Activated CD8-positive, alpha-beta T cell treated with anti-CD3 and anti-CD28 coated beads for 36 hours (primary cell): ENCODE measurements around the gene MARS1. TPM values are rescaled to one million over a fixed set of nuclear protein-coding genes. Genes with fewer than 3 reads are reported as not detected.
"Not testable (repeated sequence)": the region's sequence is repeated elsewhere in the genome, so short reads cannot be mapped to it uniquely, and the experiment has no call there.

Source experiments
- ATAC-seq: fragments of 200-7000 bp; cut with Tn5 transposase; one replicate; pipeline ENCODE4 v1.10.0; 2021; ENCODE audit warnings: mild to moderate bottlenecking, moderate library complexity
- CTCF ChIA-PET: fragments of 350-600 bp; sonication (Branson Sonifier 250); formaldehyde crosslinking; loops from one replicate; lab custom pipeline; 2021; ENCODE audit warnings: antibody characterized with exemption; lab: Charles Lee
- POLR2A ChIA-PET: fragments of 350-600 bp; sonication (Branson Sonifier 250); formaldehyde crosslinking; loops from one replicate; lab custom pipeline; 2021; ENCODE audit warnings: antibody characterized with exemption; lab: Charles Lee
- DNase-seq: peaks from one replicate; pipeline ENCODE4 v3.0.0-alpha.2; 2020
- H3K27ac Mint-ChIP-seq: one replicate; pipeline ENCODE4 v1.8.0; 2021; ENCODE audit warnings: mild to moderate bottlenecking, mixed read lengths
- H3K27me3 Mint-ChIP-seq: one replicate; pipeline ENCODE4 v1.8.0; 2021; ENCODE audit warnings: mixed read lengths
- H3K36me3 Mint-ChIP-seq: one replicate; pipeline ENCODE4 v1.8.0; 2021; ENCODE audit warnings: low read depth, mixed read lengths
- H3K4me1 Mint-ChIP-seq: one replicate; pipeline ENCODE4 v1.8.0; 2021; ENCODE audit warnings: low read depth, mixed read lengths
- H3K4me3 Mint-ChIP-seq: one replicate; pipeline ENCODE4 v1.8.0; 2021; ENCODE audit warnings: mild to moderate bottlenecking, moderate library complexity, mixed read lengths
- H3K9me3 Mint-ChIP-seq: one replicate; pipeline ENCODE4 v1.8.0; 2021; ENCODE audit warnings: mixed read lengths
- intact Hi-C: fragments of 100-400 bp; cut with micrococcal nuclease; formaldehyde crosslinking; loops from one replicate; pipeline ENCODE4 v1.10.0; 2022
- total RNA-seq, 2 experiments: library from RNA; stranded (reverse); gene quantifications; one replicate each; pipeline ENCODE4 v1.2.3, GENCODE V29; 2021
- TF ChIP-seq, protein P1 (sequence below): fragments of 200-600 bp; IDR thresholded peaks from one replicate; pipeline ENCODE4 v1.8.0; 2022; ENCODE audit warnings: antibody characterized with exemption, mild to moderate bottlenecking

The MARS1 gene
- total RNA-seq, 2 experiments from 2014 or later: 343 to 345 TPM

DNA sequence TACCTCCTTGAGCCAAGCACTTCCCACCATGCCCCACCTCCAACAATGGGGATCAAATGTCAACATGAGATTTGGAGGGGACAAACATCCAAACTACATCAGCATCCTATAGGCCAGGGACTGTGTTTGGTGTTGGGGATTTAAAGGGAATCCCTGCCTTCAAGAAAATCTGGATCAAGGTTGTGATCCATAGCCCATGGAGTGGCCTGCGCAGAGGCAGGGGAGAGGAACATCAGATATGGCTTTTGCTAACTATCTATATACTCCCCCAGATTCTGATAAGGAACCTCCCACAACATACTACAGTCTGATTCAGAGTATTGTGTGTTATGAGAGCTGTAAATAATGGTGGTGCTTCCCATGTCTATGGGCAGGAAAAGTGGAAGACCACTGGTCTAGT is 67.0 kb downstream of the MARS1 start:
- ChIA-PET CTCF (interaction anchor here (1.0 to 1.4 kb wide), 2 partner anchors 29 to 96 kb away, joined by 3 read pairs; no protein-coding TSS in a partner anchor), POLR2A (no interaction called here)
- Mint-ChIP-seq H3K27me3 (peaks cover 2% of the 10 kb centered on the region), H3K9me3 (no peaks in the 10 kb centered on the region), H3K4me1 (peaks cover 4% of the 10 kb centered on the region), H3K36me3 (no peaks in the 10 kb centered on the region), H3K27ac (no peak overlapping the region), H3K4me3 (no peak overlapping the region)
- intact Hi-C loops: no loop called here
- DNase-seq (no peak), ATAC-seq (no peak)
- TF ChIP-seq, protein P1, sequence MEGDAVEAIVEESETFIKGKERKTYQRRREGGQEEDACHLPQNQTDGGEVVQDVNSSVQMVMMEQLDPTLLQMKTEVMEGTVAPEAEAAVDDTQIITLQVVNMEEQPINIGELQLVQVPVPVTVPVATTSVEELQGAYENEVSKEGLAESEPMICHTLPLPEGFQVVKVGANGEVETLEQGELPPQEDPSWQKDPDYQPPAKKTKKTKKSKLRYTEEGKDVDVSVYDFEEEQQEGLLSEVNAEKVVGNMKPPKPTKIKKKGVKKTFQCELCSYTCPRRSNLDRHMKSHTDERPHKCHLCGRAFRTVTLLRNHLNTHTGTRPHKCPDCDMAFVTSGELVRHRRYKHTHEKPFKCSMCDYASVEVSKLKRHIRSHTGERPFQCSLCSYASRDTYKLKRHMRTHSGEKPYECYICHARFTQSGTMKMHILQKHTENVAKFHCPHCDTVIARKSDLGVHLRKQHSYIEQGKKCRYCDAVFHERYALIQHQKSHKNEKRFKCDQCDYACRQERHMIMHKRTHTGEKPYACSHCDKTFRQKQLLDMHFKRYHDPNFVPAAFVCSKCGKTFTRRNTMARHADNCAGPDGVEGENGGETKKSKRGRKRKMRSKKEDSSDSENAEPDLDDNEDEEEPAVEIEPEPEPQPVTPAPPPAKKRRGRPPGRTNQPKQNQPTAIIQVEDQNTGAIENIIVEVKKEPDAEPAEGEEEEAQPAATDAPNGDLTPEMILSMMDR: no peak

- POLR2A ChIA-PET: no interaction called here
- no peak overlapping the region for H3K27ac Mint-ChIP-seq
- intact Hi-C loops: no loop called here
- no peaks in the 10 kb centered on the region for H3K9me3 Mint-ChIP-seq
- no peaks in the 10 kb centered on the region for H3K27me3 Mint-ChIP-seq
- no peaks in the 10 kb centered on the region for H3K4me1 Mint-ChIP-seq
- no peak for DNase-seq
- ATAC-seq: no peak
- CTCF ChIA-PET: interaction anchor here (1.1 kb wide), 1 partner anchor 24 kb away, joined by 6 read pairs; no protein-coding TSS in a partner anchor
- TF ChIP-seq, protein P1: no peak
- H3K36me3 Mint-ChIP-seq: no peaks in the 10 kb centered on the region
- H3K4me3 Mint-ChIP-seq: no peak overlapping the region
Observed at GRCh38 chr12:57558864-57559263, 71.0 kb downstream of the MARS1 start.

- H3K4me1 Mint-ChIP-seq: no peaks in the 10 kb centered on the region
- ATAC-seq: no peak
- CTCF ChIA-PET: interaction anchor here (1.5 to 3.1 kb wide), 2 partner anchors 24 to 62 kb away, joined by 4 to 13 read pairs; no protein-coding TSS in a partner anchor
- H3K27ac Mint-ChIP-seq: no peak overlapping the region
- H3K9me3 Mint-ChIP-seq: no peaks in the 10 kb centered on the region
- POLR2A ChIA-PET: interaction anchor here (0.6 kb wide), 1 partner anchor 95 kb away, joined by 4 read pairs; no protein-coding TSS in a partner anchor
- TF ChIP-seq, protein P1: no peak
- intact Hi-C loops: no loop called here
- H3K27me3 Mint-ChIP-seq: no peaks in the 10 kb centered on the region
- DNase-seq: no peak
- H3K4me3 Mint-ChIP-seq: no peak overlapping the region
- no peaks in the 10 kb centered on the region for H3K36me3 Mint-ChIP-seq
Observed at GRCh38 chr12:57560516-57560915, 72.6 kb downstream of the MARS1 start.

DNA sequence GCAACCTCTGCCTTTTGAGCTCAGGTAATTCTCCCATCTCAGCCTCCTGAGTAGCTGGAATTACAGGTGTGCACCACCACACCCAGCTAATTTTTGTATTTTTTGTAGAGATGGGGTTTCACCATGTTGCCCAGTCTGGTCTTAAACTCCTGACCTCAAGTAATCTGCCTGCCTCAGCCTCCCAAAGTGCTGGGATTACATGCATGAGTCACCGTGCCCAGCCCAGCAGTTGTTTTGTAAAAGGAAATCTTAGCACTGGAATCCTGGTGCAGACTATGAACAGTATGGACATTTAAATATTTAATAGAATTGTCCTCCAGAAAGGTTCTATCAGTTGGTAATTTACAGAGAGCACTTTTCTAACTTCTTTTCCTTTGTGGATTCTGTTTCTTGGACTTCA is 73.2 kb downstream of the MARS1 start:
- POLR2A ChIA-PET, H3K36me3 Mint-ChIP-seq, intact Hi-C loops, H3K27me3 Mint-ChIP-seq, H3K4me1 Mint-ChIP-seq, ATAC-seq, H3K4me3 Mint-ChIP-seq, DNase-seq, H3K27ac Mint-ChIP-seq, H3K9me3 Mint-ChIP-seq: not testable (repeated sequence)
- CTCF ChIA-PET: interaction anchor here (1.5 to 3.1 kb wide), 3 partner anchors 10 to 61 kb away, joined by 4 to 13 read pairs (median 7); no protein-coding TSS in a partner anchor

GRCh38 chr12:57563358-57563757 is 75.5 kb downstream of the MARS1 start:
- Mint-ChIP-seq H3K4me1 (no peaks in the 10 kb centered on the region), H3K36me3 (no peaks in the 10 kb centered on the region), H3K4me3 (no peak overlapping the region), H3K27me3 (no peaks in the 10 kb centered on the region), H3K27ac (no peak overlapping the region), H3K9me3 (no peaks in the 10 kb centered on the region)
- CTCF ChIA-PET: interaction anchor here (1.0 to 3.1 kb wide), 3 partner anchors 8 to 21 kb away, joined by 3 to 13 read pairs (median 7); no protein-coding TSS in a partner anchor
- intact Hi-C loops: no loop called here
- no peak for ATAC-seq
- DNase-seq: no peak
- POLR2A ChIA-PET: interaction anchor here (1.2 kb wide), 1 partner anchor 160 kb away, joined by 3 read pairs; no protein-coding TSS in a partner anchor
- TF ChIP-seq, protein P1: no peak
